ENCODE data around the gene RPL34. TPM values are rescaled to one million over a fixed set of nuclear protein-coding genes. Genes with fewer than 3 reads are reported as not detected.
A peak's percentile ranks its signal among the peaks of the same experiment; 100 is the strongest.

Gene RPL34
- total RNA-seq, 1 donor from 2014 or later = 2,310 TPM

DNA sequence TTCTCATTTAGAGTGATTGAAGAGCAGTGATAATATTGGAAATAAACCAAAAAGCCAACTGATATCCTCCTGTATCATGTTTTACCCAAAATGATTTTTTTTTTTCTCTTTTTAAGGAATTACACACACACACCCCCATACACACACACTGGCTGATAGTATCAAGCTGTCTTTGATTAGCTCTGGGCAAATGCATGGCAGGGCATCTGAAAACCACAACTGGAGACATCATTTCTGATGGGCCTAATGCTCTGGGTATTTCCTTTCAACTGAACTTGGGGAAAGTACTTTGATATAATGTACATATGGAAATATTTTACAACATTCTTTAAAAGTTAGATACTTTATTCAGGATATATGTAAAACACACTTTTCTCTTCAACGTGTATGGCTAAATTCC, 15.9 kb downstream of the RPL34 start:
- Mint-ChIP-seq H3K4me3 (no peak overlapping the region), H3K4me1 (no peaks in the 10 kb centered on the region), H3K36me3 (ENCODE audit: low read depth) (peaks cover 43% of the 10 kb centered on the region), H3K27ac (no peak overlapping the region), H3K9me3 (no peaks in the 10 kb centered on the region), H3K27me3 (no peaks in the 10 kb centered on the region)
- intact Hi-C loops (cut with micrococcal nuclease) = no loop called here
- DNase-seq (no peak), ATAC-seq (ENCODE audit: low read depth) (no peak)
- ChIA-PET CTCF (no interaction called here), POLR2A (interaction anchor here (1.4 kb wide), 1 partner anchor 14 kb away, joined by 4 read pairs; the partner anchor contains the start of gene OSTC)
- TF ChIP-seq, protein P1, sequence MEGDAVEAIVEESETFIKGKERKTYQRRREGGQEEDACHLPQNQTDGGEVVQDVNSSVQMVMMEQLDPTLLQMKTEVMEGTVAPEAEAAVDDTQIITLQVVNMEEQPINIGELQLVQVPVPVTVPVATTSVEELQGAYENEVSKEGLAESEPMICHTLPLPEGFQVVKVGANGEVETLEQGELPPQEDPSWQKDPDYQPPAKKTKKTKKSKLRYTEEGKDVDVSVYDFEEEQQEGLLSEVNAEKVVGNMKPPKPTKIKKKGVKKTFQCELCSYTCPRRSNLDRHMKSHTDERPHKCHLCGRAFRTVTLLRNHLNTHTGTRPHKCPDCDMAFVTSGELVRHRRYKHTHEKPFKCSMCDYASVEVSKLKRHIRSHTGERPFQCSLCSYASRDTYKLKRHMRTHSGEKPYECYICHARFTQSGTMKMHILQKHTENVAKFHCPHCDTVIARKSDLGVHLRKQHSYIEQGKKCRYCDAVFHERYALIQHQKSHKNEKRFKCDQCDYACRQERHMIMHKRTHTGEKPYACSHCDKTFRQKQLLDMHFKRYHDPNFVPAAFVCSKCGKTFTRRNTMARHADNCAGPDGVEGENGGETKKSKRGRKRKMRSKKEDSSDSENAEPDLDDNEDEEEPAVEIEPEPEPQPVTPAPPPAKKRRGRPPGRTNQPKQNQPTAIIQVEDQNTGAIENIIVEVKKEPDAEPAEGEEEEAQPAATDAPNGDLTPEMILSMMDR (IDR thresholded peaks at IDR 0.05) = no peak

DNA sequence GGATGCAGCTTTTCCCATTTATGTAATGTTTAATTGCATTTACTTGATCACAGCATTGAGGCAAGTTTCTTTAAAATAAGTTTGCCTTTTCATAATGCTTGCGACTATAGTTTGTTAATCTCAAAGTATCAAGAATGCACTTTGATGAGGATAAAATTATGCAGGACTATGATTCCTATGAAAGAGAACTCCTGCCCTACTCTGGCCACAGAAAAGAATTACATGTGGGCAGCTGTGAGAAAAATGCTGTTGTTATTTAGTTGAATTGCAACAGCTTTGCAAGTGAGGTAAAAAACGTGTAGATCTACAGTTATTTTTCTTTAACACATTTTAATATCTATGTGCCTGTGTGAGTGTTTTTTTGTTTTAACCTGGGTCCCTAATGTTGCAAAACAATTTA, 17.5 kb downstream of the RPL34 start:
- no peak overlapping the region for H3K4me3 Mint-ChIP-seq
- POLR2A ChIA-PET = no interaction called here
- DNase-seq (no peak), ATAC-seq (ENCODE audit: low read depth) (no peak)
- peaks cover 29% of the 10 kb centered on the region for H3K36me3 Mint-ChIP-seq (ENCODE audit: low read depth)
- H3K4me1 Mint-ChIP-seq = no peaks in the 10 kb centered on the region
- H3K9me3 Mint-ChIP-seq = no peaks in the 10 kb centered on the region
- CTCF ChIA-PET = no interaction called here
- intact Hi-C loops (cut with micrococcal nuclease) = no loop called here
- no peak overlapping the region for H3K27ac Mint-ChIP-seq
- no peaks in the 10 kb centered on the region for H3K27me3 Mint-ChIP-seq
- TF ChIP-seq, protein P1 (IDR thresholded peaks at IDR 0.05) = no peak

DNA sequence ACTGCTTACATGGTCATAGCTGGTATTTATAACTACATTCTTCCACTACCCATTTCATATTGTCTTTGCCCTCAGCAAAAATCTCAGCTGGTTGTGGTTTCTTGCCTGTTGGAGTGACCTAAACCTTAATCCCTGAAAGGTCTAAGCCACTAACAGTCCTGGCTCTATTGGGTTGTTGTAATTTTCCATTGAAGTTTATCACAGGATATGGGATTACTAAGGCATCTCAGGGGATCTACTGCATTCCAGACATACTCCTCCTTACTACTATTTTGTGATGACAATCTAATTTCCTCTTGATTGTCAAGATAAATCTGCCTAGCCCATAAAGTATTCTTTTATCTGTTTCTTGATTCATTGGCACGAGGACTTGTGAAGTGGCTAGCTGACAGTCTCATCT, 23.9 kb downstream of the RPL34 start:
- Mint-ChIP-seq H3K4me1 (no peaks in the 10 kb centered on the region), H3K9me3 (no peaks in the 10 kb centered on the region), H3K36me3 (ENCODE audit: low read depth) (no peaks in the 10 kb centered on the region), H3K4me3 (no peak overlapping the region), H3K27ac (no peak overlapping the region), H3K27me3 (no peaks in the 10 kb centered on the region)
- intact Hi-C loops (cut with micrococcal nuclease) = no loop called here
- CTCF ChIA-PET = no interaction called here
- POLR2A ChIA-PET = no interaction called here
- ATAC-seq (ENCODE audit: low read depth) (no peak), DNase-seq (no peak)
- TF ChIP-seq, protein P1 (IDR thresholded peaks at IDR 0.05) = no peak

DNA sequence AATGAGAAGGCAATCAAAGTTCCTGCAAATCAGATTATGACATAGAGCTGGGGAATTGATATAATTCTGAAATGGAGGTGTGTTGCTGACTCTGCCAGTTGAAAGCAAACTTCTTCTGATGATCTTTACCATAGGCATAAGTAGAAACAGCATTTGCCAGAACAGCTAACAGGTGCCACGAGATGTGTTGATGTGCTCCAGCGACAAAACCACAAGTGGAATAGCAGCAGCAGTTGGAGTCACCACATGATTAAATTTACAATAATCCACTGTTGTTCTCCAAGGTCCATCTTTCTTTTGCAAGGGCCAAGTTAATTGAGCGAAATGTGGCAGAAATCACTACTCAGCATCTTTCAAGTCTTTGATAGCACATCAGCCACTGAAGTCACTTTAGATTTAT, 26.3 kb downstream of the RPL34 start:
- Mint-ChIP-seq H3K4me1 (peaks cover 14% of the 10 kb centered on the region), H3K27ac (no peak overlapping the region), H3K9me3 (no peaks in the 10 kb centered on the region), H3K4me3 (no peak overlapping the region), H3K27me3 (no peaks in the 10 kb centered on the region), H3K36me3 (ENCODE audit: low read depth) (peaks cover 9% of the 10 kb centered on the region)
- no peak for DNase-seq
- intact Hi-C loops (cut with micrococcal nuclease) = no loop called here
- POLR2A ChIA-PET = no interaction called here
- TF ChIP-seq, protein P1 (IDR thresholded peaks at IDR 0.05) = no peak
- CTCF ChIA-PET = no interaction called here
- no peak for ATAC-seq (ENCODE audit: low read depth)

DNA sequence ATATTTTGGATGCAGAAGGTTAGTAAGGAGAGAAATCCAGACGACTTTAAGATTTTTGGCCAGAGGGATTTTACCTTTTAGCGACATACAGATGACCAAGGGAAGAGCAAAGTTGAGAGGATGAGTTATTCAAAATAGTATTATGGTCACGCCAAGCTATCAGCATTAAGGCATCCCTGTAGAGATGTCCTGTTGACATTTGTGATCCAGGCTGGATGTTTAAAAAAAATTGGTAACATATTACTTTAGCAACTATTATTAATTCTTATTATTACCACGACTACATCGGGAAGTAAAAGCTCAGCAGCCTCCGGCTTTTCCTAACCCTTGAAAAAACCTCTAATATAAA, 29.5 kb downstream of the RPL34 start:
- DNase-seq = no peak
- ChIA-PET POLR2A (interaction anchor here (0.6 to 5.6 kb wide), 8 partner anchors 13 to 1081 kb away, joined by 3 to 56 read pairs (median 6); partner anchors contain the start of genes PAPSS1 and RPL34), CTCF (no interaction called here)
- H3K9me3 Mint-ChIP-seq = no peaks in the 10 kb centered on the region
- peak overlapping the region; percentile 97 for H3K27ac Mint-ChIP-seq
- peaks cover 12% of the 10 kb centered on the region for H3K36me3 Mint-ChIP-seq (ENCODE audit: low read depth)
- peak overlapping the region; percentile 97 for H3K4me3 Mint-ChIP-seq
- ATAC-seq (ENCODE audit: low read depth) = no peak
- TF ChIP-seq, protein P1 (IDR thresholded peaks at IDR 0.05) = no peak
- peaks cover 38% of the 10 kb centered on the region for H3K4me1 Mint-ChIP-seq
- intact Hi-C loops (cut with micrococcal nuclease) = loop anchor here (1.0 kb wide), 6 partner anchors 30 to 1165 kb away; partner anchors contain the start of genes CYP2U1, GAR1, HADH and PAPSS1
- H3K27me3 Mint-ChIP-seq = no peaks in the 10 kb centered on the region
